MM.1S (cell line): ENCODE results near the gene FGGY.

Source experiments
- DNase-seq: peaks from one replicate; pipeline ENCODE4 v3.0.0-alpha.2; 2015
- H2AFZ ChIP-seq: fragments of 300-600 bp; sonication (generic); 2 replicates; pipeline ENCODE4 v1.6.0; 2016; ENCODE audit warnings: antibody characterized with exemption, low read length
- H3F3A ChIP-seq: fragments of 300-600 bp; sonication (generic); 2 replicates; pipeline ENCODE4 v1.6.1; 2016; ENCODE audit warnings: mild to moderate bottlenecking, antibody characterized with exemption, low read length, moderate library complexity, mixed read lengths; ENCODE audit not compliant: insufficient read depth
- H3K27ac ChIP-seq: fragments of 300-600 bp; sonication (generic); 2 replicates; pipeline ENCODE4 v1.5.1; 2016; ENCODE audit warnings: mild to moderate bottlenecking, low read length
- H3K27me3 ChIP-seq: fragments of 300-600 bp; sonication (generic); replicated peaks from 2 replicates; pipeline ENCODE4 v1.6.0; 2016; ENCODE audit warnings: low read length; ENCODE audit not compliant: insufficient read depth
- H3K36me3 ChIP-seq: fragments of 300-600 bp; sonication (generic); replicated peaks from 2 replicates; pipeline ENCODE4 v1.6.1; 2016; ENCODE audit warnings: mild to moderate bottlenecking, low read length, mixed read lengths; ENCODE audit not compliant: insufficient read depth
- H3K4me1 ChIP-seq: fragments of 300-600 bp; sonication (generic); 2 replicates; pipeline ENCODE4 v1.6.1; 2016; ENCODE audit warnings: low read length, mixed read lengths
- H3K4me2 ChIP-seq: fragments of 300-600 bp; sonication (generic); 2 replicates; pipeline ENCODE4 v1.6.0; 2016; ENCODE audit warnings: low read depth, low read length
- H3K4me3 ChIP-seq: fragments of 300-600 bp; sonication (generic); 2 replicates; pipeline ENCODE4 v1.5.1; 2016; ENCODE audit warnings: low read length, mixed read lengths
- H3K79me2 ChIP-seq: fragments of 300-600 bp; sonication (generic); 2 replicates; pipeline ENCODE4 v1.6.1; 2016; ENCODE audit warnings: mixed run types, low read length, mixed read lengths
- H3K9ac ChIP-seq: fragments of 300-600 bp; sonication (generic); 2 replicates; pipeline ENCODE4 v1.6.1; 2016; ENCODE audit warnings: low read length, mixed read lengths
- H3K9me2 ChIP-seq: fragments of 300-600 bp; sonication (generic); replicated peaks from 2 replicates; pipeline ENCODE4 v1.6.1; 2016; ENCODE audit warnings: mild to moderate bottlenecking, low read length, mixed read lengths; ENCODE audit not compliant: insufficient read depth
- H3K9me3 ChIP-seq: fragments of 300-600 bp; sonication (generic); replicated peaks from 2 replicates; pipeline ENCODE4 v1.6.1; 2016; ENCODE audit warnings: mild to moderate bottlenecking, low read length, mixed read lengths; ENCODE audit not compliant: insufficient read depth
- H4K20me1 ChIP-seq: fragments of 300-600 bp; sonication (generic); 2 replicates; pipeline ENCODE4 v1.6.1; 2016; ENCODE audit warnings: mild to moderate bottlenecking, low read length, moderate library complexity, mixed read lengths; ENCODE audit not compliant: insufficient read depth
- CTCF ChIP-seq: fragments of 300-600 bp; sonication (generic); IDR thresholded peaks from 2 replicates; pipeline ENCODE4 v1.5.1; 2016; ENCODE audit warnings: antibody characterized with exemption, low read length, mixed read lengths
- EZH2 ChIP-seq: fragments of 300-600 bp; sonication (generic); optimal IDR thresholded peaks from 2 replicates; pipeline ENCODE3; 2017; ENCODE audit warnings: low read depth, mild to moderate bottlenecking, antibody characterized with exemption, low read length, mixed read lengths
- EZH2phosphoT487 ChIP-seq: fragments of 300-600 bp; sonication (generic); IDR thresholded peaks from 2 replicates; pipeline ENCODE4 v1.6.1; 2018; ENCODE audit warnings: antibody characterized with exemption, low read length

The FGGY gene

GRCh38 chr1:59516881-59517280, 220.0 kb downstream of the FGGY start:
- no peaks in the 10 kb centered on the region for H3K4me1 ChIP-seq
- H4K20me1 ChIP-seq = no peaks in the 10 kb centered on the region
- no peaks in the 10 kb centered on the region for H3K9me3 ChIP-seq
- no peaks in the 10 kb centered on the region for H3K9me2 ChIP-seq
- no peak for DNase-seq
- H3K27ac ChIP-seq = no peak overlapping the region
- no peak overlapping the region for H3K9ac ChIP-seq
- H3K79me2 ChIP-seq = no peaks in the 10 kb centered on the region
- no peak overlapping the region for H3K4me2 ChIP-seq
- no peak overlapping the region for H3K4me3 ChIP-seq
- no peak overlapping the region for H2AFZ ChIP-seq
- H3K36me3 ChIP-seq = no peaks in the 10 kb centered on the region
- H3K27me3 ChIP-seq = no peaks in the 10 kb centered on the region
- TF ChIP-seq CTCF = no peak
- TF ChIP-seq EZH2 = no peak
- no peak for TF ChIP-seq EZH2phosphoT487
- no peaks in the 10 kb centered on the region for H3F3A ChIP-seq

GRCh38 chr1:59520194-59520593, 223.3 kb downstream of the FGGY start:
- Histone ChIP-seq H3F3A (no peaks in the 10 kb centered on the region), H3K9me2 (no peaks in the 10 kb centered on the region), H3K27ac (no peak overlapping the region), H3K79me2 (no peaks in the 10 kb centered on the region), H3K4me1 (no peaks in the 10 kb centered on the region), H3K9me3 (no peaks in the 10 kb centered on the region), H3K4me3 (no peak overlapping the region), H3K36me3 (no peaks in the 10 kb centered on the region), H3K4me2 (no peak overlapping the region), H3K27me3 (no peaks in the 10 kb centered on the region), H2AFZ (no peak overlapping the region), H4K20me1 (no peaks in the 10 kb centered on the region), H3K9ac (no peak overlapping the region)
- TF ChIP-seq EZH2phosphoT487 = no peak
- TF ChIP-seq EZH2 = no peak
- TF ChIP-seq CTCF = no peak
- no peak for DNase-seq

- Histone ChIP-seq H3K4me2 (no peak overlapping the region), H2AFZ (no peak overlapping the region), H3K9me2 (no peaks in the 10 kb centered on the region), H3K9ac (no peak overlapping the region), H3F3A (no peaks in the 10 kb centered on the region), H3K4me3 (no peak overlapping the region), H3K36me3 (no peaks in the 10 kb centered on the region), H3K27ac (no peak overlapping the region), H3K79me2 (no peaks in the 10 kb centered on the region), H3K9me3 (no peaks in the 10 kb centered on the region), H4K20me1 (no peaks in the 10 kb centered on the region), H3K4me1 (no peaks in the 10 kb centered on the region), H3K27me3 (no peaks in the 10 kb centered on the region)
- no peak for DNase-seq
- TF ChIP-seq CTCF = no peak
- no peak for TF ChIP-seq EZH2
- TF ChIP-seq EZH2phosphoT487 = no peak
Observed at GRCh38 chr1:59520827-59521418, 224.0 kb downstream of the FGGY start.
